HepG2 (cell line): Measurements from ENCODE around the gene HAP1. TPM values are rescaled to one million over a fixed set of nuclear protein-coding genes. Genes with fewer than 3 reads are reported as not detected.

Source experiments
- GLI4 ChIP-seq: sonication (generic); formaldehyde crosslinking; IDR thresholded peaks from 2 replicates; pipeline ENCODE4 v1.5.1; 2020; ENCODE audit warnings: missing genetic modification reagents, mild to moderate bottlenecking, moderate library complexity, borderline replicate concordance
- HNRNPLL ChIP-seq: fragments of 200-400 bp; formaldehyde crosslinking; IDR thresholded peaks from 2 replicates; pipeline ENCODE4 v1.6.1; 2017; ENCODE audit warnings: mild to moderate bottlenecking, low read depth, low read length; ENCODE audit not compliant: poor library complexity, severe bottlenecking
- MYC ChIP-seq: sonication (generic); formaldehyde crosslinking; IDR thresholded peaks from 2 replicates; pipeline ENCODE4 v1.9.0; 2021; ENCODE audit warnings: missing genetic modification reagents, borderline replicate concordance
- ZNF232 ChIP-seq: sonication (generic); formaldehyde crosslinking; IDR thresholded peaks from 2 replicates; pipeline ENCODE4 v1.4.0; 2020; ENCODE audit warnings: missing genetic modification reagents, borderline replicate concordance
- polyA plus RNA-seq, 8 experiments: library from polyadenylated mRNA; depleted of rRNA in 3 of 8; stranded (reverse) in 7 of 8; unstranded in 1 of 8; fragments of >200 nt; fragmentation: Illumina TruSeq in 4 of 8; extraction: Trizol in 4 of 8; gene quantifications; 2 replicates each; pipeline versions ENCODE4 v1.2.1 to v1.2.3, GENCODE V29; 2011 to 2016; ENCODE audit warnings: low read depth in 4 of 8, missing spikeins in 1 of 8, mixed read lengths in 1 of 8; ENCODE audit not compliant: insufficient read depth in 1 of 8
- total RNA-seq, 5 experiments: library from RNA; depleted of rRNA; stranded (reverse); fragments of >200 nt; fragmentation: Illumina TruSeq; extraction: Trizol; gene quantifications; 2 replicates each; pipeline ENCODE4 v1.2.3, GENCODE V29; 2016; ENCODE audit warnings: low read depth in 1 of 5
- TF ChIP-seq, protein P1 (sequence below): sonication (generic); formaldehyde crosslinking; IDR thresholded peaks from 2 replicates; pipeline ENCODE4 v1.5.0; 2020; ENCODE audit warnings: mild to moderate bottlenecking, missing genetic modification reagents, borderline replicate concordance
- TF ChIP-seq, protein P2 (sequence below): sonication (generic); formaldehyde crosslinking; IDR thresholded peaks from 2 replicates; pipeline ENCODE4 v1.5.0; 2020; ENCODE audit warnings: mild to moderate bottlenecking, missing genetic modification reagents, moderate library complexity

HAP1 gene
- total and polyA plus RNA-seq, 2 of the 13 experiments (the other 11 are each of a cell fraction or from before 2014, with no cell fraction given): 0.07 TPM

DNA sequence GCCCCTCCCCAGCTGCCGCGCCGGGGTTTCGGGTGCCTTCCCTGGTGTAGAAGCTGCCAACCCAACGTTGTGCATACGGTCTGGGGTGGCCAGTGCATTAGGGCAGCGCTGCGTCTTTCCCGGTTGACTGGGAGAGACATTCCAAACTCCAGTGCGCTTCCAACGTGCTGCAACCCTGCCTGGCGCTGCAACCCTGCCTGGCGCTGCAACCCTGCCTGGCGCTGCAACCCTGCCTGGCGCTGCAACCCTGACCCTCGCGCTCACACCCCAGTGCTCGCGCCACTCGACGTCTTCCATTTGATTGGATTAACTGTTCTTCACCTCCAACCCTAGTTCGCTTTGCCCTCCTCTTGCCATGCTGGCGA lies 488 bp upstream of the HAP1 start (continued):
- no peak for TF ChIP-seq ZNF232
- TF ChIP-seq HNRNPLL: peak; percentile 80
- TF ChIP-seq MYC: no peak
- TF ChIP-seq, protein P1, sequence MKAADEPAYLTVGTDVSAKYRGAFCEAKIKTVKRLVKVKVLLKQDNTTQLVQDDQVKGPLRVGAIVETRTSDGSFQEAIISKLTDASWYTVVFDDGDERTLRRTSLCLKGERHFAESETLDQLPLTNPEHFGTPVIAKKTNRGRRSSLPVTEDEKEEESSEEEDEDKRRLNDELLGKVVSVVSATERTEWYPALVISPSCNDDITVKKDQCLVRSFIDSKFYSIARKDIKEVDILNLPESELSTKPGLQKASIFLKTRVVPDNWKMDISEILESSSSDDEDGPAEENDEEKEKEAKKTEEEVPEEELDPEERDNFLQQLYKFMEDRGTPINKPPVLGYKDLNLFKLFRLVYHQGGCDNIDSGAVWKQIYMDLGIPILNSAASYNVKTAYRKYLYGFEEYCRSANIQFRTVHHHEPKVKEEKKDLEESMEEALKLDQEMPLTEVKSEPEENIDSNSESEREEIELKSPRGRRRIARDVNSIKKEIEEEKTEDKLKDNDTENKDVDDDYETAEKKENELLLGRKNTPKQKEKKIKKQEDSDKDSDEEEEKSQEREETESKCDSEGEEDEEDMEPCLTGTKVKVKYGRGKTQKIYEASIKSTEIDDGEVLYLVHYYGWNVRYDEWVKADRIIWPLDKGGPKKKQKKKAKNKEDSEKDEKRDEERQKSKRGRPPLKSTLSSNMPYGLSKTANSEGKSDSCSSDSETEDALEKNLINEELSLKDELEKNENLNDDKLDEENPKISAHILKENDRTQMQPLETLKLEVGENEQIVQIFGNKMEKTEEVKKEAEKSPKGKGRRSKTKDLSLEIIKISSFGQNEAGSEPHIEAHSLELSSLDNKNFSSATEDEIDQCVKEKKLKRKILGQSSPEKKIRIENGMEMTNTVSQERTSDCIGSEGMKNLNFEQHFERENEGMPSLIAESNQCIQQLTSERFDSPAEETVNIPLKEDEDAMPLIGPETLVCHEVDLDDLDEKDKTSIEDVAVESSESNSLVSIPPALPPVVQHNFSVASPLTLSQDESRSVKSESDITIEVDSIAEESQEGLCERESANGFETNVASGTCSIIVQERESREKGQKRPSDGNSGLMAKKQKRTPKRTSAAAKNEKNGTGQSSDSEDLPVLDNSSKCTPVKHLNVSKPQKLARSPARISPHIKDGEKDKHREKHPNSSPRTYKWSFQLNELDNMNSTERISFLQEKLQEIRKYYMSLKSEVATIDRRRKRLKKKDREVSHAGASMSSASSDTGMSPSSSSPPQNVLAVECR (CRISPR knock-in tag): 0 out of 2 replicates have a peak, but pooled peaks have one; percentile 11
- TF ChIP-seq, protein P2, sequence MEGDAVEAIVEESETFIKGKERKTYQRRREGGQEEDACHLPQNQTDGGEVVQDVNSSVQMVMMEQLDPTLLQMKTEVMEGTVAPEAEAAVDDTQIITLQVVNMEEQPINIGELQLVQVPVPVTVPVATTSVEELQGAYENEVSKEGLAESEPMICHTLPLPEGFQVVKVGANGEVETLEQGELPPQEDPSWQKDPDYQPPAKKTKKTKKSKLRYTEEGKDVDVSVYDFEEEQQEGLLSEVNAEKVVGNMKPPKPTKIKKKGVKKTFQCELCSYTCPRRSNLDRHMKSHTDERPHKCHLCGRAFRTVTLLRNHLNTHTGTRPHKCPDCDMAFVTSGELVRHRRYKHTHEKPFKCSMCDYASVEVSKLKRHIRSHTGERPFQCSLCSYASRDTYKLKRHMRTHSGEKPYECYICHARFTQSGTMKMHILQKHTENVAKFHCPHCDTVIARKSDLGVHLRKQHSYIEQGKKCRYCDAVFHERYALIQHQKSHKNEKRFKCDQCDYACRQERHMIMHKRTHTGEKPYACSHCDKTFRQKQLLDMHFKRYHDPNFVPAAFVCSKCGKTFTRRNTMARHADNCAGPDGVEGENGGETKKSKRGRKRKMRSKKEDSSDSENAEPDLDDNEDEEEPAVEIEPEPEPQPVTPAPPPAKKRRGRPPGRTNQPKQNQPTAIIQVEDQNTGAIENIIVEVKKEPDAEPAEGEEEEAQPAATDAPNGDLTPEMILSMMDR (CRISPR knock-in tag): 0 out of 2 replicates have a peak, but pooled peaks have one; percentile 5
- 0 out of 2 replicates have a peak, but pooled peaks have one; percentile 10 for TF ChIP-seq GLI4 (CRISPR knock-in tag)
